VCaP (cell line): ENCODE data around the gene CACNG7.

Experiments used
- H3K27ac ChIP-seq: fragments of 450-650 bp; 2 replicates; pipeline ENCODE4 v1.5.1; 2017
- TF ChIP-seq, protein P1 (sequence below): fragments of 450-650 bp; conservative IDR thresholded peaks from 2 replicates; pipeline ENCODE4 v1.5.1; 2017; ENCODE audit warnings: mild to moderate bottlenecking, moderate library complexity

Gene CACNG7

DNA sequence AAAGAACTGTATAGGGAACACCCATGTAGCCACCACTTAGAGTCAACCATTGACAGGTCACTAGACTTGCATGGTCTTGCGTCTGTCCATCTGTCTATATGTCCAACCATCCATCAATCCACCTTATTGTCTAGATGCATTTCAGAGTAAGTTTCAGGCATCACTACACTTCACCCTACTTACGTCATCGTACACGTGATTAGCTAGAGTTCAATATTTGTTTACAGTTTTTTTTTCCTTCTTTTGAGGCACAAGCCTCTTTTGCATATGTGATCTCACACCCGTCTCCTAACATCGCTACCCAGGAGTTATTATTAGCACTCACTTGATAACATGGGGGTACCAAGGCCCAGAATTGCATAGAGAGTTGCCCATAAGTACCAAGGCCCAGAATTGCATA lies 6.9 kb downstream of the CACNG7 start:
- TF ChIP-seq, protein P1, sequence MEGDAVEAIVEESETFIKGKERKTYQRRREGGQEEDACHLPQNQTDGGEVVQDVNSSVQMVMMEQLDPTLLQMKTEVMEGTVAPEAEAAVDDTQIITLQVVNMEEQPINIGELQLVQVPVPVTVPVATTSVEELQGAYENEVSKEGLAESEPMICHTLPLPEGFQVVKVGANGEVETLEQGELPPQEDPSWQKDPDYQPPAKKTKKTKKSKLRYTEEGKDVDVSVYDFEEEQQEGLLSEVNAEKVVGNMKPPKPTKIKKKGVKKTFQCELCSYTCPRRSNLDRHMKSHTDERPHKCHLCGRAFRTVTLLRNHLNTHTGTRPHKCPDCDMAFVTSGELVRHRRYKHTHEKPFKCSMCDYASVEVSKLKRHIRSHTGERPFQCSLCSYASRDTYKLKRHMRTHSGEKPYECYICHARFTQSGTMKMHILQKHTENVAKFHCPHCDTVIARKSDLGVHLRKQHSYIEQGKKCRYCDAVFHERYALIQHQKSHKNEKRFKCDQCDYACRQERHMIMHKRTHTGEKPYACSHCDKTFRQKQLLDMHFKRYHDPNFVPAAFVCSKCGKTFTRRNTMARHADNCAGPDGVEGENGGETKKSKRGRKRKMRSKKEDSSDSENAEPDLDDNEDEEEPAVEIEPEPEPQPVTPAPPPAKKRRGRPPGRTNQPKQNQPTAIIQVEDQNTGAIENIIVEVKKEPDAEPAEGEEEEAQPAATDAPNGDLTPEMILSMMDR = no peak
- no peak overlapping the region for H3K27ac ChIP-seq

DNA sequence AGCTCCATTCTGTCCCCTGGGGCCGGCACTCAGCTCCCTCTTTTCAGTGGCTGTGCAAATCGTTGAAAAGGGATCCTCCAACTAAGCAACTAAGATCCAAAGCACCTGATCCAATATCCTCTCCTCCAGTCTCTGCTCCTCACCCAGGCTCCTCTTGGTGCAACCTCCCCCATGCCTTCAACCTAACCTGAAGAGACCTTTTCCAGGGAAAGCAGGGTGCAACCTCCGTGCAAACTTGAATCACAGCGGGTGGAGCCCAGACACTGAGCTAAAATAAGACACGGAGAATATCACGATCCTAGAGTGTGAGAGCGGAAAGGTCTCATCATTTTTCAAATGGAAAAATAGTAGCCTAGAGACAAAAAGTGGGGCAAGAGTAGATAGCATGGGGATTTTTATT lies 8.3 kb downstream of the CACNG7 start:
- TF ChIP-seq, protein P1 = no peak
- H3K27ac ChIP-seq = no peak overlapping the region

DNA sequence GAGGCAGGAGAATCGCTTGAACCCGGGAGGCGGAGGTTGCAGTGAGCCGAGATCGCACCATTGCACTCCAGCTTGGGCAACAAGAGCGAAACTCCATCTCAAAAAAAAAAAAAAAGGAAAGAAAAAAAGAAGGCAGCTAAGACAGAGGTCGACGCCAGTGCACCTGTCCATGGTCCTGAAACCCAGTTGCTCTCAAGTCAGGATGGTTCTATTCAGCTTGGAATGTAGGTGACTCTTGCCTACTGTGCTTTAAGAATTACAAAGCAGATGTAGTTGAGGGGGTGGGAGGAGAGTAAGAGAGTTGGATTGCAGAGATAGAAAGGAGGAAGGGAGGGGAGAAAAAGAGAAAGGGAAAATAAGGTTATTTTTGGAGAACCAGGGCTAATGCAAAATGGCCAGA lies 18.7 kb downstream of the CACNG7 start:
- TF ChIP-seq, protein P1 = no peak
- no peak overlapping the region for H3K27ac ChIP-seq

DNA sequence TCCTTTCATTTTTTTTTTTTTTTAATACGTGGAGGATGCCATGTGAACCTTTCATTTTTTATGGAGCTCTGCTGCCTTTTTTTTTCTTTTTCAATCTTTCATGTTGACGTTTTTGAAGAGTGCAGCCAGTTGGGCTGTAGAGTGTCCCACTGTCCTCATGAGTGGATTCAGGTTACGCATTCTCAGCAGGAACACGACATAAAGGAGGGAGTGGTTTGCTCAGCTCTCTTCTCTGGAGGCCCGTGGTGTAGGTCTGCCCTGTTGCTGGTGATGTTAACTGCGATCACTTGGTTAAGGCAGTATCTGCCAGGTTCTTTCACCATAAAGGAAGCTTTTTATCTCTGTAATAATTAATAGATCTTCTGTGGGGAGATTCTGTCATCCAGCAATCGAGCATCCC lies 27.0 kb downstream of the CACNG7 start:
- TF ChIP-seq, protein P1 = no peak
- no peak overlapping the region for H3K27ac ChIP-seq

DNA sequence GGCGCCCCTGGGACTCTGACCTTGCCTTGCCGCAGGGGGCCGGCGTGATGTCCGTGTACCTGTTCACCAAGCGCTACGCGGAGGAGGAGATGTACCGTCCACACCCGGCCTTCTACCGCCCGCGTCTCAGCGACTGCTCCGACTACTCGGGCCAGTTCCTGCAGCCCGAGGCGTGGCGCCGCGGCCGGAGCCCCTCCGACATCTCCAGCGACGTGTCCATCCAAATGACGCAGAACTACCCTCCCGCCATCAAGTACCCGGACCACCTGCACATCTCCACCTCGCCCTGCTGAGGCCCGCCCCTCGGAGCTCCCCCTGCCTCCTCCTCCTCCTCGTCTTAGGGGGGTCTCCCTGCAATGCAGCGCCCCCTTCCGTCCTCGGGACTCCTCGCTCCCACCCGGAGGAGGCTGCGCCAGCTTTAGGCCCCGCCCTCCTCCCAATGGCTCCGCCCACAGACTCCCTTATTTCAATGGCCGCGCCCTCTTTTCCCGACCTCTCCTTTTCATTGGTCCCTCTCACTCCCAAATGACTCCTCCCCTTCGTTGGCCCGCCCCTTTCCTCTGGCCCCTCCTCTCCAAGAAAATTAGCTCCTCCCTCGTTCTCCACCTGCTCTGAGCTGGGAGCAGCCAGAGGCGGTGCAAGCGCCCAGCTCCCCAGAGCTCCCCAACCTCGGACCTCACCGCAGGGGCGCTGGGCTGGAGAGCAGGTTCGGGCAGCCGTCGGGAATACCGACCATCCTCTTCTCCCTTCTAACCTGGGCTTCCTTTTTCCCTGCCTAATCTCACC lies 33.1 kb downstream of the CACNG7 start:
- H3K27ac ChIP-seq = no peak overlapping the region

DNA sequence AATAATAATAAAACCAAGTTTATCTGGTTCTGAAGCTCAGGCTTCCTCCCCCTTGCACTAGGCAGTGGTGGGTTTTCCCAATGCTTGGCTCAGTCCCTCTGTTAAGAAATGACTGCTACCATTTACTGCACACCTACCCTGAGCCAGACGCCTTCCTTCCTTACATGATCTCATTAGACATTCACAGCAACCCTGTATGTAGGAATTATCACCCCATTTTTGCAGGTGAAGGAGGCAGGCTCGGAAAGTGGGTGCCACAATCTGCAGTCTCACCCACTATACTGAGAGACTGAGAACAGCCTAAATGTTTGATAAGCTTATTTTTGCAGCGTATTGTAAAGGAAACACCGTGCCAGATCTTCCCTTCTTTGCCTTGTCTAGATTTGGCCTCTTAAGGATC lies 35.3 kb downstream of the CACNG7 start:
- TF ChIP-seq, protein P1 = no peak
- no peak overlapping the region for H3K27ac ChIP-seq

More for the DNA sequence above, 33.1 kb downstream of the CACNG7 start:
- TF ChIP-seq, protein P1 = no peak

DNA sequence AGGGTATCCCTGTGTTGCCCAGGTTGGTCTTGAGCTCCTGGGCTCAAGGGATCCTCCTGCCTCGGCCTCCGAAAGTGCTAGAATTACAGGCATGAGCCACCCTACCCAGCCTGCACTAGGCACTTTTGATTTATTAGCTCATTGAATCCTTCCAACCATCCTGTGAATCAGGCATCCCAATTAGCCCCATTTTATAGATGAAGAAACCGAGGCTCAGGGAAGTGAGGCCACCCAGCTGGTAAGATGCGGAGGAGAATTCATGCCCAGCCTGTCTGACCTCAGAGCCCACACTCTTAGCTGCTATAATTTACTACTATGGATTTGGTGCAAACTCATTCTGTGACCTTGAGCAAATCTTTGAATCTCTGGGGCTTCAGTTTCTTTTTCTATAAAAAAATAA lies 35.9 kb downstream of the CACNG7 start:
- TF ChIP-seq, protein P1 = no peak
- no peak overlapping the region for H3K27ac ChIP-seq
